HEK293T (cell line): ENCODE data around the gene CKLF.

ENCODE experiments used
- BHLHE40 ChIP-seq: fragments of 450-650 bp; IDR thresholded peaks from 2 replicates; pipeline ENCODE4 v1.6.1; 2016; ENCODE audit warnings: mild to moderate bottlenecking, moderate library complexity, borderline replicate concordance
- ELF4 ChIP-seq: fragments of 450-650 bp; IDR thresholded peaks from 2 replicates; pipeline ENCODE4 v1.6.1; 2017; ENCODE audit warnings: antibody characterized with exemption
- FOXK2 ChIP-seq: fragments of 450-650 bp; IDR thresholded peaks from 2 replicates; pipeline ENCODE4 v1.6.1; 2016; ENCODE audit warnings: mild to moderate bottlenecking
- ZNF384 ChIP-seq: fragments of 450-650 bp; IDR thresholded peaks from 2 replicates; pipeline ENCODE4 v1.6.1; 2016

GRCh38 chr16:66543541-66543940 is 8.8 kb upstream of the CKLF start:
- TF ChIP-seq BHLHE40, result no peak
- TF ChIP-seq ELF4, result no peak
- no peak for TF ChIP-seq ZNF384
- no peak for TF ChIP-seq FOXK2
